Activated CD4-positive, alpha-beta T cell treated with anti-CD3 and anti-CD28 coated beads, Interleukin-2, Interleukin-6, amounts not matched to agents 100 ng/mL and 50 ng/mL, durations not matched to agents 16 hours and 8 hours (primary cell): ENCODE results near the gene SLC8A3.
"Not testable (repeated sequence)": the region's sequence is repeated elsewhere in the genome, so short reads cannot be mapped to it uniquely, and the experiment has no call there.

Experiments used
- DNase-seq: peaks from one replicate; pipeline ENCODE4 v3.0.0-alpha.2; 2020

SLC8A3 gene

GRCh38 chr14:70188659-70189455, at the start of gene SLC8A3:
Gene SLC8A3 (minus strand): TSS chr14:70188951. CDS start chr14:70168422, 20,529 bp downstream.
- DNase-seq = peak; percentile 31

- no peak for DNase-seq
These were observed 49.0 kb upstream of the SLC8A3 start for GRCh38 chr14:70237710-70238109.

- no peak for DNase-seq
These were observed 45.6 kb upstream of the SLC8A3 start for GRCh38 chr14:70234066-70234950.

GRCh38 chr14:70231756-70232544, 43.2 kb upstream of the SLC8A3 start:
- not testable (repeated sequence) for DNase-seq

GRCh38 chr14:70229877-70230640, 41.3 kb upstream of the SLC8A3 start:
- not testable (repeated sequence) for DNase-seq

GRCh38 chr14:70213721-70214282, 25.1 kb upstream of the SLC8A3 start:
- no peak for DNase-seq

- DNase-seq = no peak
These were observed 24.0 kb upstream of the SLC8A3 start for GRCh38 chr14:70212752-70213151.

GRCh38 chr14:70208380-70208779, 19.6 kb upstream of the SLC8A3 start:
- DNase-seq = no peak

- no peak for DNase-seq
These were observed 14.9 kb upstream of the SLC8A3 start for GRCh38 chr14:70203686-70204085.

- no peak for DNase-seq
These were observed 13.2 kb upstream of the SLC8A3 start for GRCh38 chr14:70201994-70202393.

- DNase-seq = no peak
These were observed 4.6 kb upstream of the SLC8A3 start for GRCh38 chr14:70193396-70193795.

- DNase-seq = peak; percentile 4
These were observed 4.2 kb upstream of the SLC8A3 start for GRCh38 chr14:70192915-70193314.

GRCh38 chr14:70190156-70190555, 1.4 kb upstream of the SLC8A3 start:
- DNase-seq = no peak

- no peak for DNase-seq
These were observed 816 bp upstream of the SLC8A3 start for GRCh38 chr14:70189456-70190077.

- peak; percentile 10 for DNase-seq
These were observed 461 bp downstream of the SLC8A3 start for GRCh38 chr14:70188322-70188658.

GRCh38 chr14:70186900-70187451, 1.8 kb downstream of the SLC8A3 start:
- peak; percentile 6 for DNase-seq

GRCh38 chr14:70183991-70184390, 4.8 kb downstream of the SLC8A3 start:
- DNase-seq = no peak

- DNase-seq = no peak
These were observed 7.5 kb downstream of the SLC8A3 start for GRCh38 chr14:70181276-70181675.

- DNase-seq = no peak
These were observed 8.0 kb downstream of the SLC8A3 start for GRCh38 chr14:70180718-70181117.

- DNase-seq = no peak
These were observed 11.5 kb downstream of the SLC8A3 start for GRCh38 chr14:70177081-70177800.

- DNase-seq = no peak
These were observed 15.2 kb downstream of the SLC8A3 start for GRCh38 chr14:70173569-70173968.
